Urothelium cell line (cell line): Measurements from ENCODE around the gene APBA1.
A peak's percentile ranks its signal among the peaks of the same experiment; 100 is the strongest.
"Not testable (repeated sequence)": the region's sequence is repeated elsewhere in the genome, so short reads cannot be mapped to it uniquely, and the experiment has no call there.

Experiments used
- DNase-seq: peaks from one replicate; pipeline ENCODE4 v3.0.0; 2011; ENCODE audit warnings: low spot score, mixed read lengths
- FAIRE-seq: peaks from 2 replicates; lab custom pipeline; 2011; peaks lifted over from hg19 to GRCh38; lab: Jason Lieb, UNC

APBA1 gene

GRCh38 chr9:69609156-69609555, 63.0 kb downstream of the APBA1 start:
- FAIRE-seq (no peak), DNase-seq (no peak)

GRCh38 chr9:69606089-69606488, 66.1 kb downstream of the APBA1 start:
- no peak for FAIRE-seq
- no peak for DNase-seq

- FAIRE-seq (no peak), DNase-seq (no peak)
Measured at GRCh38 chr9:69605406-69605805, 66.8 kb downstream of the APBA1 start.

- FAIRE-seq, result peak; percentile 98
Measured at GRCh38 chr9:69604568-69605219, 67.5 kb downstream of the APBA1 start.

GRCh38 chr9:69603656-69604055, 68.5 kb downstream of the APBA1 start:
- FAIRE-seq, result no peak
- DNase-seq, result no peak

More at GRCh38 chr9:69604568-69605219, 67.5 kb downstream of the APBA1 start:
- no peak for DNase-seq

GRCh38 chr9:69602773-69603172, 69.4 kb downstream of the APBA1 start:
- DNase-seq (no peak), FAIRE-seq (no peak)

GRCh38 chr9:69601698-69602097, 70.5 kb downstream of the APBA1 start:
- FAIRE-seq (no peak), DNase-seq (no peak)

- DNase-seq (no peak), FAIRE-seq (no peak)
Measured at GRCh38 chr9:69600314-69601047, 71.7 kb downstream of the APBA1 start.

GRCh38 chr9:69599232-69599971, 72.8 kb downstream of the APBA1 start:
- DNase-seq (no peak), FAIRE-seq (no peak)

- not testable (repeated sequence) for DNase-seq, FAIRE-seq
Measured at GRCh38 chr9:69596906-69597305, 75.3 kb downstream of the APBA1 start.

- no peak for FAIRE-seq
- DNase-seq, result no peak
Measured at GRCh38 chr9:69594180-69594579, 78.0 kb downstream of the APBA1 start.

GRCh38 chr9:69593756-69594155, 78.4 kb downstream of the APBA1 start:
- FAIRE-seq, result no peak
- DNase-seq, result no peak

GRCh38 chr9:69593301-69593700, 78.9 kb downstream of the APBA1 start:
- DNase-seq, result no peak
- no peak for FAIRE-seq

GRCh38 chr9:69590266-69590665, 81.9 kb downstream of the APBA1 start:
- DNase-seq, result no peak
- FAIRE-seq, result no peak

- DNase-seq, result no peak
- no peak for FAIRE-seq
Measured at GRCh38 chr9:69589156-69589555, 83.0 kb downstream of the APBA1 start.

- DNase-seq (no peak), FAIRE-seq (no peak)
Measured at GRCh38 chr9:69585571-69585970, 86.6 kb downstream of the APBA1 start.

- FAIRE-seq (no peak), DNase-seq (no peak)
Measured at GRCh38 chr9:69584759-69585158, 87.4 kb downstream of the APBA1 start.

- DNase-seq (no peak), FAIRE-seq (no peak)
Measured at GRCh38 chr9:69583645-69584234, 88.4 kb downstream of the APBA1 start.

- DNase-seq (no peak), FAIRE-seq (no peak)
Measured at GRCh38 chr9:69582544-69583297, 89.5 kb downstream of the APBA1 start.

- no peak for DNase-seq
- no peak for FAIRE-seq
Measured at GRCh38 chr9:69582018-69582417, 90.2 kb downstream of the APBA1 start.
